ENCODE results near the gene DCTPP1. TPM values are rescaled to one million over a fixed set of nuclear protein-coding genes. Genes with fewer than 3 reads are reported as not detected.
A peak's percentile ranks its signal among the peaks of the same experiment; 100 is the strongest.

DCTPP1 gene
- total RNA-seq, 1 experiment from 2014 or later = 109 TPM

DNA sequence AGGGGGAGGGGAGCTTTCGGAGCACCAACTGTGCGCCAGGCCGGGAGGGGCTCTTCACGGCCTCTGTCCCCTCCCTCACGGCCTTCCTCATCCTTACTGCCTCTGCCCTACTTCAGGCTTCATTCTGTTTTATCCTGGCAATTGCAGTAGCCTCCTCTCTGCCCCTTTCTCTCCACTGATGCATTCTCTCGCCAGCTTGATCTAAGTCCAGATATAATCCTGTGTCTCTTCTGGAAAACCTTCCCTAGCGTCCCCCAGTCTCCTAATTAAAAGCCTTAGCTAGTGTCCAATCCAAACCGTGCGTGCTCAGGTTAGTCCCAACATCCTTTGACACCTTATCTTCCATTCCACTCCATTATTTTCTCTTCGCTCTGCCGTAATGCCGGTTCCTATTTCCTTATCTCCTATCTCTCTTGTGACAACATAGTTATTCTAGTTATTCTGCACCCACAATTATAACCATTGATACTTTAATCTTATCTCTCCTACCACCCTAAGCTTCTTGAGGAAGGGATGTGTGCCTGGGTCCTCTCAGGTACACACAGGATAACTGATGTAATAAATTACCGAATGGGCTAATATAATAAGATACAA lies 33.7 kb downstream of the DCTPP1 start:
- ChIA-PET CTCF (interaction anchor here (0.6 to 1.3 kb wide), 3 partner anchors 13 to 34 kb away, joined by 3 to 5 read pairs (median 5); partner anchors contain the start of gene DCTPP1), POLR2A (ENCODE audit: unreplicated experiment) (interaction anchor here (0.6 to 1.6 kb wide), 4 partner anchors 12 to 717 kb away, joined by 3 to 8 read pairs (median 4); partner anchors contain the start of genes TBX6 and ZNF771)
- peak overlapping the region; percentile 68 for H3K27ac ChIP-seq
- H3K4me3 ChIP-seq = peak overlapping the region; percentile 98
- H2AFZ ChIP-seq = peak overlapping the region; percentile 82
- TF ChIP-seq, protein P1, sequence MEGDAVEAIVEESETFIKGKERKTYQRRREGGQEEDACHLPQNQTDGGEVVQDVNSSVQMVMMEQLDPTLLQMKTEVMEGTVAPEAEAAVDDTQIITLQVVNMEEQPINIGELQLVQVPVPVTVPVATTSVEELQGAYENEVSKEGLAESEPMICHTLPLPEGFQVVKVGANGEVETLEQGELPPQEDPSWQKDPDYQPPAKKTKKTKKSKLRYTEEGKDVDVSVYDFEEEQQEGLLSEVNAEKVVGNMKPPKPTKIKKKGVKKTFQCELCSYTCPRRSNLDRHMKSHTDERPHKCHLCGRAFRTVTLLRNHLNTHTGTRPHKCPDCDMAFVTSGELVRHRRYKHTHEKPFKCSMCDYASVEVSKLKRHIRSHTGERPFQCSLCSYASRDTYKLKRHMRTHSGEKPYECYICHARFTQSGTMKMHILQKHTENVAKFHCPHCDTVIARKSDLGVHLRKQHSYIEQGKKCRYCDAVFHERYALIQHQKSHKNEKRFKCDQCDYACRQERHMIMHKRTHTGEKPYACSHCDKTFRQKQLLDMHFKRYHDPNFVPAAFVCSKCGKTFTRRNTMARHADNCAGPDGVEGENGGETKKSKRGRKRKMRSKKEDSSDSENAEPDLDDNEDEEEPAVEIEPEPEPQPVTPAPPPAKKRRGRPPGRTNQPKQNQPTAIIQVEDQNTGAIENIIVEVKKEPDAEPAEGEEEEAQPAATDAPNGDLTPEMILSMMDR (conservative IDR thresholded peaks at IDR 0.05) = no peak
- TF ChIP-seq EZH2 (IDR thresholded peaks at IDR 0.05; ENCODE audit: low read depth) = no peak
- H3K9me2 ChIP-seq (ENCODE audit: insufficient read depth) = no peaks in the 10 kb centered on the region
- peaks cover 26% of the 10 kb centered on the region for H3K79me2 ChIP-seq (ENCODE audit: low read depth)
- no peak for DNase-seq
- H3K27me3 ChIP-seq (ENCODE audit: insufficient read depth, low read depth) = no peaks in the 10 kb centered on the region
- no peaks in the 10 kb centered on the region for H4K20me1 ChIP-seq (ENCODE audit: insufficient read depth)
- H3K4me2 ChIP-seq = peak overlapping the region; percentile 98
- peaks cover 49% of the 10 kb centered on the region for H3F3A ChIP-seq (ENCODE audit: insufficient read depth, low read depth)
- peaks cover 19% of the 10 kb centered on the region for H3K4me1 ChIP-seq (replicated peaks; ENCODE audit: insufficient read depth)
- no peaks in the 10 kb centered on the region for H3K9me3 ChIP-seq (ENCODE audit: insufficient read depth, low read depth)
- intact Hi-C loops (cut with micrococcal nuclease; ENCODE audit: unreplicated experiment) = loop anchor here (1.0 kb wide), 2 partner anchors 18 to 41 kb away; partner anchors contain the start of gene CD2BP2
- no peaks in the 10 kb centered on the region for H3K36me3 ChIP-seq (ENCODE audit: low read depth)
- no TSS peak for BruUV-seq (replicated peaks)

DNA sequence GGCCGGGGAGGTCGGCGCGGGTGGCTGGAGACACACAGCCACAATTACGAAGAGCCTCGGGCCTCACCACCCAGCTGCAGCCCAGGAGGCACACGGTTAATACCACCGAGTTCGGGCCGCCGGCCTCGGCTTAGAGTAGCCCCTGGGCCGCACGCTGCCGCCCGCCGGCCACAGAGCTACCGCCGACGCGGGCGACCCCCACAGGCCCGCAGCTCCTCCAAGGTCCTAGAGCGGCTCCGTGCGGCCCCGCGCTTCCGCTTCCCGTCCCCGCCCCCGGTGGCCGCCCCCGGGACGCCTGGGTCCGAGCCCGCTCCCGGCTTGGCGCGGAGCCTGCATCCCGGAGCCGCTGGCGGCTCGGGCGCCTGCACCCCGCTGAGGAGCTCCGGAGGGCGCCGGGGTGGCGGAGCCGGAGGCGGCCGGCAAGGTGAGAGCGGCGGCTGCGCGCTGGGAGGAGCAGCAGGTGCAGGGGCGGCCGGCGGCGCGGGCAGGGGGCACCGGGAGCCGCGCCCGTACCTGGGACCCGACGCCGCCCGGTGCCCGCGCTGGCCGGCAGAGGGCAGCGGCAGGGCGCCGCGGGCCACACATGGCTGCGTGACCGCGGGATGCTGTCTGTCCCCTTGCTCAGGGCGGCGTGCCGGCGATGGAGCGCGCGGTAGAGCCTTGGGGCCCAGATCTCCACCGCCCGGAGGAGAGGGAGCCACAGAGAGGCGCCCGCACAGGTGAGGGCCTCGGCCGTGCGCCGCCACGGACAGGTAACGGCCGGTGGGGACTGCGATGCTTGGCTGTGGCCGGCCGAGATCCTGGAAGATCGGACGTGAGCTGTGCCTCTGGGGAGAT lies 34.5 kb downstream of the DCTPP1 start, which contains the start of gene ZNF48:
ZNF48 (plus strand) TSS at position 266 of the 837 bp plus-strand sequence; CDS start at position 641, 375 bp downstream.
- ChIA-PET POLR2A (ENCODE audit: unreplicated experiment) (interaction anchor here (0.5 to 1.6 kb wide), 9 partner anchors 8 to 360 kb away, joined by 3 to 17 read pairs (median 4); partner anchors contain the start of genes TBX6 and ZNF771), CTCF (interaction anchor here (0.5 to 1.3 kb wide), 7 partner anchors 14 to 264 kb away, joined by 3 to 5 read pairs (median 4); partner anchors contain the start of genes DCTPP1 and TBC1D10B)
- H3F3A ChIP-seq (ENCODE audit: insufficient read depth, low read depth) = peaks cover 49% of the 10 kb centered on the region
- H3K4me2 ChIP-seq = peak within 1 kb of the TSS; percentile 98
- H3K4me3 ChIP-seq = peak within 1 kb of the TSS; percentile 98
- no peaks in the 10 kb centered on the region for H3K9me3 ChIP-seq (ENCODE audit: insufficient read depth, low read depth)
- H3K4me1 ChIP-seq (replicated peaks; ENCODE audit: insufficient read depth) = peaks cover 19% of the 10 kb centered on the region
- H3K27ac ChIP-seq = peak within 1 kb of the TSS; percentile 68
- DNase-seq = peak; percentile 72 to 93
- no peaks in the 10 kb centered on the region for H3K36me3 ChIP-seq (ENCODE audit: low read depth)
- peak within 1 kb of the TSS; percentile 87 for H2AFZ ChIP-seq
- BruUV-seq (replicated peaks) = no TSS peak
- intact Hi-C loops (cut with micrococcal nuclease; ENCODE audit: unreplicated experiment) = loop anchor here (1.0 kb wide), 2 partner anchors 17 to 40 kb away; partner anchors contain the start of gene CD2BP2
- TF ChIP-seq, protein P1 (conservative IDR thresholded peaks at IDR 0.05) = no peak; the same call in 1 of the 2 replicates
- TF ChIP-seq EZH2 (IDR thresholded peaks at IDR 0.05; ENCODE audit: low read depth) = no peak
- peaks cover 26% of the 10 kb centered on the region for H3K79me2 ChIP-seq (ENCODE audit: low read depth)
- H3K9me2 ChIP-seq (ENCODE audit: insufficient read depth) = no peaks in the 10 kb centered on the region
- H4K20me1 ChIP-seq (ENCODE audit: insufficient read depth) = no peaks in the 10 kb centered on the region
- no peaks in the 10 kb centered on the region for H3K27me3 ChIP-seq (ENCODE audit: insufficient read depth, low read depth)

DNA sequence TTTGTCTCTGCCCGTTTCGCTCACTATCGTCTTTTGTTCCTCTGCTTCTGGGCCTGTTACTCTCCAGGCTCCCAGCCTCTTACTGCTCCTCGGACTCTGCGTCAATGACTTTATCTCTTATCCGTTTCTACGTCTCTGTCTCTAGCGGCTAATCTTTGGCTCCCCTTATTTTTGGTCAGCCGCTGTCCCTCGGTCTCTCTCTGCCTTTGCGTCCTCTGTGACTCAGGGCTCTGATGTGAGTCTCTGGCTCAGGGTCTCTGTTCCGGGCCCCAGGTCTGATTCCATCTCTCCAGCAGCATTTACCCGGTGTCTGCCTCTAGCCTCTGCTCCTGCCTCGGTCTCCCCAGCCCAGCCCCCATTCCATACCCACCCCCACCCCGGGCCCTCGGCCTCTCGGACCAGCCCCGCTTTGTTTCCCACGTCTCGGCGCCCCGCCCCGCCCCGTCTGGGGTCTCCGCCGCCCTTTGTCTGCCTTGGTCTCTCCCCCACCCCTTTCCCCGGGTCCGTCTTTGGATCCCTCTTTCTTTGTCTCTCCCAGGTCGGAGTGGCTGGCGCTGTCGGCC lies 35.2 kb downstream of the DCTPP1 start:
- no peaks in the 10 kb centered on the region for H3K9me2 ChIP-seq (ENCODE audit: insufficient read depth)
- H4K20me1 ChIP-seq (ENCODE audit: insufficient read depth) = no peaks in the 10 kb centered on the region
- peaks cover 26% of the 10 kb centered on the region for H3K79me2 ChIP-seq (ENCODE audit: low read depth)
- H3K4me3 ChIP-seq = peak overlapping the region; percentile 98
- TF ChIP-seq, protein P1 (conservative IDR thresholded peaks at IDR 0.05) = no peak
- TF ChIP-seq EZH2 (IDR thresholded peaks at IDR 0.05; ENCODE audit: low read depth) = no peak
- H3K9me3 ChIP-seq (ENCODE audit: insufficient read depth, low read depth) = no peaks in the 10 kb centered on the region
- POLR2A ChIA-PET (ENCODE audit: unreplicated experiment) = interaction anchor here (0.5 to 1.6 kb wide), 7 partner anchors 8 to 361 kb away, joined by 3 to 17 read pairs (median 4); no protein-coding TSS in a partner anchor
- no peak for DNase-seq
- peak overlapping the region; percentile 34; the same call in 1 of the 2 replicates for H3K27ac ChIP-seq
- H2AFZ ChIP-seq = peak overlapping the region; percentile 87
- intact Hi-C loops (cut with micrococcal nuclease; ENCODE audit: unreplicated experiment) = loop anchor here (1.0 kb wide), 2 partner anchors 16 to 39 kb away; partner anchors contain the start of gene CD2BP2
- no peaks in the 10 kb centered on the region for H3K27me3 ChIP-seq (ENCODE audit: insufficient read depth, low read depth)
- CTCF ChIA-PET = interaction anchor here (0.6 to 1.3 kb wide), 4 partner anchors 15 to 204 kb away, joined by 3 to 5 read pairs (median 4); partner anchors contain the start of genes DCTPP1 and TBC1D10B
- H3K4me1 ChIP-seq (replicated peaks; ENCODE audit: insufficient read depth) = peaks cover 19% of the 10 kb centered on the region
- peaks cover 42% of the 10 kb centered on the region for H3F3A ChIP-seq (ENCODE audit: insufficient read depth, low read depth)
- BruUV-seq (replicated peaks) = no TSS peak
- H3K36me3 ChIP-seq (ENCODE audit: low read depth) = no peaks in the 10 kb centered on the region
- peak overlapping the region; percentile 98 for H3K4me2 ChIP-seq

Data from PC-9 (cell line).